NB4 (cell line): Measurements from ENCODE around the gene ATRN.

Experiments
- MYC ChIP-seq: IDR thresholded peaks from 2 replicates; pipeline ENCODE4 v1.6.1; 2011; ENCODE audit warnings: low read depth, low read length
- POLR2A ChIP-seq: IDR thresholded peaks from 2 replicates; pipeline ENCODE4 v1.6.1; 2011; ENCODE audit warnings: mild to moderate bottlenecking; ENCODE audit not compliant: insufficient read length; ENCODE audit errors: extremely low read depth
- TF ChIP-seq, protein P1 (sequence below): IDR thresholded peaks from 2 replicates; pipeline ENCODE4 v1.6.1; 2011; ENCODE audit warnings: low read depth, low read length
- TF ChIP-seq, protein P2 (sequence below): IDR thresholded peaks from one replicate; pipeline ENCODE4 v1.5.1; 2012; ENCODE audit warnings: low read depth, low read length

DNA sequence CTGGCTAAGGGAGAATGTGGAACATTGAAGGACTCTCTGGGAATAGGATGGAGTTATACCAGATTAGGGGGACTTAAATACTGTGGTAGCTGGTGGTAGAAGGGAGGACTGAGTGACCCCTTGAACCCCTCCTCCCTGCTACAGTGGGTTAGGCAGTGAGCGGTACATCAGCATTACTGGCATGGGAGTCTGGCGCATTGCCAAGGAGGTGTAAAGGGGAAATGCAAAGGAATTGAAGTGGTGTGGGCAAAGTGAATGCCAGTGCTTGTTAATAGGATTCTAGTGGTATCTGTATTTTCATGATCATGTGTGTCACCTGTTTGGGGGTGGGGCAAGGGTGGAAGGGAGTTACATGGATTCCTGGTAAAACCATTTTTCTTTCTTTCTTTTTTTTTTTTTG, 132.3 kb downstream of the ATRN start:
- TF ChIP-seq, protein P1, sequence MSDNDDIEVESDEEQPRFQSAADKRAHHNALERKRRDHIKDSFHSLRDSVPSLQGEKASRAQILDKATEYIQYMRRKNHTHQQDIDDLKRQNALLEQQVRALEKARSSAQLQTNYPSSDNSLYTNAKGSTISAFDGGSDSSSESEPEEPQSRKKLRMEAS, result no peak
- TF ChIP-seq, protein P2, sequence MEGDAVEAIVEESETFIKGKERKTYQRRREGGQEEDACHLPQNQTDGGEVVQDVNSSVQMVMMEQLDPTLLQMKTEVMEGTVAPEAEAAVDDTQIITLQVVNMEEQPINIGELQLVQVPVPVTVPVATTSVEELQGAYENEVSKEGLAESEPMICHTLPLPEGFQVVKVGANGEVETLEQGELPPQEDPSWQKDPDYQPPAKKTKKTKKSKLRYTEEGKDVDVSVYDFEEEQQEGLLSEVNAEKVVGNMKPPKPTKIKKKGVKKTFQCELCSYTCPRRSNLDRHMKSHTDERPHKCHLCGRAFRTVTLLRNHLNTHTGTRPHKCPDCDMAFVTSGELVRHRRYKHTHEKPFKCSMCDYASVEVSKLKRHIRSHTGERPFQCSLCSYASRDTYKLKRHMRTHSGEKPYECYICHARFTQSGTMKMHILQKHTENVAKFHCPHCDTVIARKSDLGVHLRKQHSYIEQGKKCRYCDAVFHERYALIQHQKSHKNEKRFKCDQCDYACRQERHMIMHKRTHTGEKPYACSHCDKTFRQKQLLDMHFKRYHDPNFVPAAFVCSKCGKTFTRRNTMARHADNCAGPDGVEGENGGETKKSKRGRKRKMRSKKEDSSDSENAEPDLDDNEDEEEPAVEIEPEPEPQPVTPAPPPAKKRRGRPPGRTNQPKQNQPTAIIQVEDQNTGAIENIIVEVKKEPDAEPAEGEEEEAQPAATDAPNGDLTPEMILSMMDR, result no peak
- no peak for TF ChIP-seq POLR2A
- TF ChIP-seq MYC, result no peak
